ENCODE results near the gene SPG11. TPM values are rescaled to one million over a fixed set of nuclear protein-coding genes. Genes with fewer than 3 reads are reported as not detected.
"Not testable (repeated sequence)": the region's sequence is repeated elsewhere in the genome, so short reads cannot be mapped to it uniquely, and the experiment has no call there.

The SPG11 gene
- total RNA-seq, 1 donor from 2014 or later: 37.5 TPM

DNA sequence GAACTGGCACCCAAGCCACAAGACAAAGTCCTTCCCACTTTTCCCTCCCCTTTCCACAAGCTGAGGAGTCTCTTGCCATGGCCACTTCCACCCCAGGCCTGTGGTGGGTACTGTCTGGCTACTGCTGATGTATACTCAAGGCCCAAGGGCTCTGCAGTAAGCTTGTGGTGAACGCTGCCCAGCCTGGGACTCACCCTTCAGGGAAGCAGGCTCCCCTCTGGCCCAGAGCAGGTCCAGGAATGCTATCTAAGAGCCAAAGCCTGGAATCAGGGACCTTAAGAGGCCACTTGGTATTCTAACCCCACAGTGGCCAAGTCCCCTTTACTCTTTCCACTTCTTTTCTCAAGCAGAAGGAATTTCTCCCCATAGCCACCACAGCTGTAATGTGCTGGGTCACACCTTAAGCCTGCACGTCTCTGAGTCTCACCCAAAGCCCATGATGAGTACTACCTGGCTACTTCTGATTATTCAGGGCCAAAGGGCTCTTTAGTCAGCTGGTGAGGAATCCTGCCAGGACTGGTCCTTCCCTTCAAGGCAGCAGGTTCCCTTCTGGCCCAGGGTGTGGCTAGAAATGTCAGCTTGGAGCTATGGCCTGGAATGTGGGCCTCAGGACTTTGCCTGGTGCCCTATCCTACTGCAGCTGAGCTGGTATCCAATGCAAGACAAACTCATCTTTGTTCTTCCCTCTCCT lies 43.6 kb upstream of the SPG11 start:
- no peak overlapping the region for H3K4me3 ChIP-seq (ENCODE audit: low read depth, low read length)
- TF ChIP-seq, protein P1, sequence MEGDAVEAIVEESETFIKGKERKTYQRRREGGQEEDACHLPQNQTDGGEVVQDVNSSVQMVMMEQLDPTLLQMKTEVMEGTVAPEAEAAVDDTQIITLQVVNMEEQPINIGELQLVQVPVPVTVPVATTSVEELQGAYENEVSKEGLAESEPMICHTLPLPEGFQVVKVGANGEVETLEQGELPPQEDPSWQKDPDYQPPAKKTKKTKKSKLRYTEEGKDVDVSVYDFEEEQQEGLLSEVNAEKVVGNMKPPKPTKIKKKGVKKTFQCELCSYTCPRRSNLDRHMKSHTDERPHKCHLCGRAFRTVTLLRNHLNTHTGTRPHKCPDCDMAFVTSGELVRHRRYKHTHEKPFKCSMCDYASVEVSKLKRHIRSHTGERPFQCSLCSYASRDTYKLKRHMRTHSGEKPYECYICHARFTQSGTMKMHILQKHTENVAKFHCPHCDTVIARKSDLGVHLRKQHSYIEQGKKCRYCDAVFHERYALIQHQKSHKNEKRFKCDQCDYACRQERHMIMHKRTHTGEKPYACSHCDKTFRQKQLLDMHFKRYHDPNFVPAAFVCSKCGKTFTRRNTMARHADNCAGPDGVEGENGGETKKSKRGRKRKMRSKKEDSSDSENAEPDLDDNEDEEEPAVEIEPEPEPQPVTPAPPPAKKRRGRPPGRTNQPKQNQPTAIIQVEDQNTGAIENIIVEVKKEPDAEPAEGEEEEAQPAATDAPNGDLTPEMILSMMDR (conservative IDR thresholded peaks at IDR 0.05; ENCODE audit: low read depth, low read length): no peak
- no peak for DNase-seq (ENCODE audit: low read depth)

DNA sequence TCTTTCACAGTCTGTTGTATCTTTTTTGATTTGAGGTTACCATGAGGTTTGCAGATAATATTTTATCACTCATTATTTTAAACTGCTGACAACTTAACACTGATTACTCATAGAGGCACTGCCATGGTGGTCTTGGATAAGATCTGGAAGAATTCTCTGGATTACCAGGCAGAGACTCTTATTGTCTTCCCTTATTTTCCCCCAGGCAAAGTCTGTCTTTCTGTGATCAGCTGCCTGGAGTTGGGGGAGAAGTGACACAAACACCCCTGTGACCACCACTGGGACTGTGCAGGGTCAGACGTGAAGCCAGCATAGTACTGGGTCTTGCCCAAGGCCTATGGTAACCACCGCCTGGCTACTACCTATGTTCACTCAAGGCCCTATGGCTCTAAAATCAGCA lies 42.9 kb upstream of the SPG11 start:
- no peak for DNase-seq (ENCODE audit: low read depth)
- H3K4me3 ChIP-seq (ENCODE audit: low read depth, low read length): no peak overlapping the region
- TF ChIP-seq, protein P1 (conservative IDR thresholded peaks at IDR 0.05; ENCODE audit: low read depth, low read length): no peak

DNA sequence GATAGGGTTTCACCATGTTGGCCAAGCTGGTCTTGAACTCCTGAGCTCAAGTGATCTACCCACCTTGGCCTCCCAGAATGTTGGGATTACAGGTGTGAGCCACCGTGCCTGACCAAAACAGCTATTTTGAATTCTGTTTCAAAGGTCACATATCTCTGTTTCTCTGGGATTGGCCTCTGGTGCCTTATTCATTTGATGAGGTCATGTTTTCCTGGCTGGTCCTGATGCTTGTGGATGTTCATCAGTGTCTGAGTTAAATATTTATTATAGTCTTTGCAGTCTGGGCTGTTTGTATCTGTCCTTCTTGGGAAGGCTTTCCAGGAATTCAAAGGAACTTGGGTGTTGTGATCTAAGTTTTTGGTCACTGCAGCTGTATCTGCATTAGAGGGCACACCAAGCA lies 42.5 kb upstream of the SPG11 start:
- no peak overlapping the region for H3K4me3 ChIP-seq (ENCODE audit: low read depth, low read length)
- DNase-seq (ENCODE audit: low read depth): no peak
- TF ChIP-seq, protein P1 (conservative IDR thresholded peaks at IDR 0.05; ENCODE audit: low read depth, low read length): no peak

DNA sequence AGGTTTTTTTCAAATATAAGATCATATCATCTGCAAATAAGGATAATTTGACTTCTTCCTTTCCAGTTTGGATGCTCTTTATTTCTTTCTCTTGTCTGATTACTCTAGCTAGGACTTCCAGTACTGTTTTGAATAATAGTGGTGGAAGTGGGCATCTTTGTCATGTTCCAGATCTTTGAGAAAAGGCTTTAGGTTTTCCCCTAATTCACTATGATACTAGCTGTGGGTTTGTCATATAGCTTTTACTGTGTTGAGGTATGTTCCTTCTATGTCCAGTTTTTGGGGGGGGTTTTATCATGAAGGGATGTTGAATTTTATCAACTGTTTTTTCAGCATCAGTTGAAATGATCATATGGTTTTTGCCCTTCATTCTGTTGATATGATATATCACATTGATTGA lies 37.2 kb upstream of the SPG11 start:
- DNase-seq (ENCODE audit: low read depth); H3K4me3 ChIP-seq (ENCODE audit: low read depth, low read length): not testable (repeated sequence)

DNA sequence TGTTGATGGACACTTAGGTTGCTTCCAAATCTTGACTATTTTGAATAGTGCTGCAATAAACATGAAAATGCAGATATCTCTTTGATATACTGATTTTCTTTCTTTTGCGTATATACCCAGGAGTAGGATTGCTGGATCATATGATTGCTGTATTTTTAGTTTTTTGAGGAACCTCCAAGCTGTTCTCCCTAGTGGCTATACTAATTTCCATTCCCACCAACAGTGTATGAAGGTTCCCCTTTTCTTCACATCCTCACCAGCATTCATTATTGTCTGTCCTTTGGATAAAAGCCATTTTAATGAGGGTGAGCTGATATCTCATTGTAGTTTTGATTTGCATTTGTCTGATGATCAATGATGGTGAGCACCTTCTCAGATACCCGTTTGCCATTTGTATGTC lies 35.2 kb upstream of the SPG11 start:
- no peak overlapping the region for H3K4me3 ChIP-seq (ENCODE audit: low read depth, low read length)
- DNase-seq (ENCODE audit: low read depth): no peak
- TF ChIP-seq, protein P1 (conservative IDR thresholded peaks at IDR 0.05; ENCODE audit: low read depth, low read length): no peak

DNA sequence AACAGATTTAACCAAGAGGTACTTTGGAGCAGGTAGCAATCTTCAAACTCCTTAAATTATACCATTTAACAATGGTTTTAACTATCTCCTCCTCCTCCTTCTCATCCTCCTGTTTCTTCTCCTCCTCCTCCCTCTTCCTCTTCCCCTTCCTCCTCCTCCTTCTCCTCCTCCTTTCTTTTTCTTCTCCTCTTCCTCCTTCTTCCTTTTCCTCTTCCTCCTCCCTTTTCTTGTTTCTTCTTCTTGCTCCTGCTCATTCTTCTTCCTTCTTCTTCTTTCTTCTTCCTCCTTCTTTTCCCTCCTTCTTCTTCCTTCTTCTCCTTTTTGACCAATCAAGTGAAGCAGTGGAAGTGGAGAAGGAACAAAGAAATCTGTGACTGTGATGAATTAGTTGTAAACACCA lies 33.6 kb upstream of the SPG11 start:
- no peak overlapping the region for H3K4me3 ChIP-seq (ENCODE audit: low read depth, low read length)
- TF ChIP-seq, protein P1 (conservative IDR thresholded peaks at IDR 0.05; ENCODE audit: low read depth, low read length): no peak

DNA sequence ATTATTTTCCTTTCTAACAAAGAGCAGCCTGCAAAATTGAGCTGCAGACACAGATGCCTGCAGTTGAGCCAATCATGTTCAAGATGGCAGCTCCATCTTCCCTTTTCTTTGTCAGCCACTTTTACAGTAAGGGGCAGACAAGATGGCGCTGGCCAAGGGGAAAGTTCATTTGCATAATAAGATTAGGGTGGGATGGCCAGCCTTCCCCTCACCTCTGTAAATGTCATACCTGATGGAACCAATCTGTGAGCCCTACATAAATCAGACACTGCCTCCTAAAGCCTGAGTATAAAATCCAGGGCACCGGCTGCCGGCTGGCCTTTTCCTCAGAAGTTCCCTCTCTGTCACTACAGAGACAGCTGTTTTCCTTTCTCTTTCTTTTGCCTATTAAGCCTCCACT lies 31.8 kb upstream of the SPG11 start:
- TF ChIP-seq, protein P1 (conservative IDR thresholded peaks at IDR 0.05; ENCODE audit: low read depth, low read length): no peak
- no peak overlapping the region for H3K4me3 ChIP-seq (ENCODE audit: low read depth, low read length)
- DNase-seq (ENCODE audit: low read depth): no peak

More for the DNA sequence above, 33.6 kb upstream of the SPG11 start:
- no peak for DNase-seq (ENCODE audit: low read depth)

Measured in epithelial cell of proximal tubule (primary cell).